ENCODE data around the gene RERE.

The RERE gene

DNA sequence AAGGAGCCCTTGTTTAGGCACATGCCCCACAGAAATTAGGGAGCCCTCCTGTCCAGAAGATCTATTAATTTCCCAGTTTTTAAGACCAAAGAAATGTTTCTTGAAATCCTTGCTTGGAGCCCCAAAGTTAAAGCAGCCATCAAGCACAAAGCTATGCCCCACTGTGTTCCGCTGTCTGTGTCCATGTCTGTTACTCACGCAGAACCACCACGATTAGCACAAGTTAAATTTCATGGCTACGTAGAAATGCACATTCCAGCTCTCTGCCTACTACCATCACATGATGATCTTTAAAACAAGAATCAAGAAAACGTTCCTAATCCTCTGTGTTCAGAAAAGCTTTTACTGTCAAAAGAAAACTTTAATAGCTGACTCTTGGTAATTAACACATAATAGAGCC lies 238.5 kb downstream of the RERE start:
- Histone ChIP-seq H3K36me3 (ENCODE audit: low read length) (no peaks in the 10 kb centered on the region), H3K9me2 (replicated peaks; ENCODE audit: insufficient read depth, low read length) (no peaks in the 10 kb centered on the region), H4K20me1 (ENCODE audit: low read depth, low read length) (no peaks in the 10 kb centered on the region), H3F3A (ENCODE audit: insufficient read depth) (no peaks in the 10 kb centered on the region), H3K9me3 (ENCODE audit: insufficient read depth, low read length) (no peaks in the 10 kb centered on the region), H3K79me2 (ENCODE audit: insufficient read depth, low read length) (no peaks in the 10 kb centered on the region), H3K4me2 (ENCODE audit: low read depth, low read length, poor library complexity, severe bottlenecking) (no peak overlapping the region), H3K4me3 (ENCODE audit: insufficient read depth, low read length, poor library complexity, severe bottlenecking) (no peak overlapping the region), H2AFZ (ENCODE audit: low read depth, low read length, severe bottlenecking) (no peak overlapping the region), H3K9ac (ENCODE audit: low read length) (no peak overlapping the region), H3K27me3 (ENCODE audit: low read length) (no peaks in the 10 kb centered on the region), H3K27ac (ENCODE audit: low read depth, low read length) (no peak overlapping the region)
- TF ChIP-seq, protein P1, sequence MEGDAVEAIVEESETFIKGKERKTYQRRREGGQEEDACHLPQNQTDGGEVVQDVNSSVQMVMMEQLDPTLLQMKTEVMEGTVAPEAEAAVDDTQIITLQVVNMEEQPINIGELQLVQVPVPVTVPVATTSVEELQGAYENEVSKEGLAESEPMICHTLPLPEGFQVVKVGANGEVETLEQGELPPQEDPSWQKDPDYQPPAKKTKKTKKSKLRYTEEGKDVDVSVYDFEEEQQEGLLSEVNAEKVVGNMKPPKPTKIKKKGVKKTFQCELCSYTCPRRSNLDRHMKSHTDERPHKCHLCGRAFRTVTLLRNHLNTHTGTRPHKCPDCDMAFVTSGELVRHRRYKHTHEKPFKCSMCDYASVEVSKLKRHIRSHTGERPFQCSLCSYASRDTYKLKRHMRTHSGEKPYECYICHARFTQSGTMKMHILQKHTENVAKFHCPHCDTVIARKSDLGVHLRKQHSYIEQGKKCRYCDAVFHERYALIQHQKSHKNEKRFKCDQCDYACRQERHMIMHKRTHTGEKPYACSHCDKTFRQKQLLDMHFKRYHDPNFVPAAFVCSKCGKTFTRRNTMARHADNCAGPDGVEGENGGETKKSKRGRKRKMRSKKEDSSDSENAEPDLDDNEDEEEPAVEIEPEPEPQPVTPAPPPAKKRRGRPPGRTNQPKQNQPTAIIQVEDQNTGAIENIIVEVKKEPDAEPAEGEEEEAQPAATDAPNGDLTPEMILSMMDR (IDR thresholded peaks at IDR 0.05; ENCODE audit: insufficient read depth, low read length, poor library complexity, severe bottlenecking), result no peak
- no peak for TF ChIP-seq EZH2phosphoT487 (conservative IDR thresholded peaks at IDR 0.05; ENCODE audit: low read length)

DNA sequence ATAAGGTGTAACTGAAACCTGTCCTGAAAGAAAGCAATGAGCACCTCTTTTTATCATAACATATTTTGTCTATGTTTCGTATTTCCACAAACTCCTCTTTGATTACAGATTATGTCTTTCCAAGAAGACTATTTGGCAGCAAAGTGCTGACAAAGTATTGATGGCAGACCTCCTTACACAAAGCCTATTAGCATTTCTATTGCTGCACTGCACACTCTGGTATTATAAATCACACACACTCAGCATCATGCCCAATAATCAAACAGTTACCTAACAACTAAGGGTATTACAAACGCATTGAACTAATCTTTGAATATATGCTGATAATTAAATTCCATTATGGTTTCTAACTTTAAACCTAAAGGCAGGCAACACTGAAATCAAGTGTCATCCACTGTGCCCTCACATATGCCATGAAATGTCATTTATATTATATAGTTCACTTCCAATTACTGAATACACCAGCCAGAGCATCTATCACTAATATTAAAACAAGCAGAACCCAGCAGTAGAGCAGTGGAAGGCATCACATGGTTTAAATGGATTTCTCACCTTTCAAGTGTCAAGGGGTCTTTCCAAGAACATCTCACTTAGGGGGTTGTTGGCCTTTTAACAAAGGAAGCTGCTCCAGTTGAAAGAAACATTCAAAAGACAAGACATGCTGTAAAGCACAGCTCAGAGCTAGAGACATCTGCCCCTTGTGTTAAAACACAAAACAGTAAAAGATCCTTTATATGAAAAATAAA lies 239.1 kb downstream of the RERE start:
- Histone ChIP-seq H4K20me1 (ENCODE audit: low read depth, low read length) (no peaks in the 10 kb centered on the region), H3K4me2 (ENCODE audit: low read depth, low read length, poor library complexity, severe bottlenecking) (no peak overlapping the region), H3K9me3 (ENCODE audit: insufficient read depth, low read length) (no peaks in the 10 kb centered on the region), H2AFZ (ENCODE audit: low read depth, low read length, severe bottlenecking) (no peak overlapping the region), H3K79me2 (ENCODE audit: insufficient read depth, low read length) (no peaks in the 10 kb centered on the region), H3K9ac (ENCODE audit: low read length) (no peak overlapping the region), H3K27ac (ENCODE audit: low read depth, low read length) (no peak overlapping the region), H3F3A (ENCODE audit: insufficient read depth) (no peaks in the 10 kb centered on the region), H3K36me3 (ENCODE audit: low read length) (no peaks in the 10 kb centered on the region), H3K4me3 (ENCODE audit: insufficient read depth, low read length, poor library complexity, severe bottlenecking) (no peak overlapping the region), H3K27me3 (ENCODE audit: low read length) (no peaks in the 10 kb centered on the region), H3K9me2 (replicated peaks; ENCODE audit: insufficient read depth, low read length) (no peaks in the 10 kb centered on the region)
- no peak for TF ChIP-seq EZH2phosphoT487 (conservative IDR thresholded peaks at IDR 0.05; ENCODE audit: low read length)
- TF ChIP-seq, protein P1 (IDR thresholded peaks at IDR 0.05; ENCODE audit: insufficient read depth, low read length, poor library complexity, severe bottlenecking), result no peak

DNA sequence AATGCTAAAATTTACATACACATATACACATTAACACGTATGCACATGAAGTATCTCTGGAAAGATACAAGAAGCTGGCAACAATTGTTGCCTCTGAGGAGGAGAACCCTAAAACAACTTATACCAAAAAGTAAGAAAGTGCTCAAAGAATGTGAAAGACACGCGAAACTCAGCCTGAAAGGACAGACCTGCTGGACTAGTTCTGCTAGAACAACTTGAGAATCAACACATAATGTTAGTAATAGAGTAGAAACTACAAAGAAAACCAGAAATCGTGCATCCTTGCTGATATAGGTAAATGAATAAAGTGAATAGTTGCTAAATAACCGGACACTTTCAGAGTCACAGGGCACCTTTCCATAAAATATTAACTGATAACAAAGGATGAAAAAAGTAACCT lies 242.5 kb downstream of the RERE start:
- Histone ChIP-seq H3K9me3 (ENCODE audit: insufficient read depth, low read length) (no peaks in the 10 kb centered on the region), H2AFZ (ENCODE audit: low read depth, low read length, severe bottlenecking) (no peak overlapping the region), H3K27ac (ENCODE audit: low read depth, low read length) (no peak overlapping the region), H3K79me2 (ENCODE audit: insufficient read depth, low read length) (no peaks in the 10 kb centered on the region), H3K36me3 (ENCODE audit: low read length) (no peaks in the 10 kb centered on the region), H3K9ac (ENCODE audit: low read length) (no peak overlapping the region), H3K9me2 (replicated peaks; ENCODE audit: insufficient read depth, low read length) (no peaks in the 10 kb centered on the region), H3K4me3 (ENCODE audit: insufficient read depth, low read length, poor library complexity, severe bottlenecking) (no peak overlapping the region), H4K20me1 (ENCODE audit: low read depth, low read length) (no peaks in the 10 kb centered on the region), H3K4me2 (ENCODE audit: low read depth, low read length, poor library complexity, severe bottlenecking) (no peak overlapping the region), H3F3A (ENCODE audit: insufficient read depth) (no peaks in the 10 kb centered on the region), H3K27me3 (ENCODE audit: low read length) (no peaks in the 10 kb centered on the region)
- TF ChIP-seq EZH2phosphoT487 (conservative IDR thresholded peaks at IDR 0.05; ENCODE audit: low read length), result no peak
- TF ChIP-seq, protein P1 (IDR thresholded peaks at IDR 0.05; ENCODE audit: insufficient read depth, low read length, poor library complexity, severe bottlenecking), result no peak

Measured in SU-DHL-6 (cell line).